GM19468 (cell line): Measurements from ENCODE around the gene TMEM131L.

Experiments used
- ATAC-seq: cut with Tn5 transposase; IDR thresholded peaks from one replicate; pipeline ENCODE4 v1.9.1; 2021; ENCODE audit warnings: mild to moderate bottlenecking, moderate library complexity, moderate number of reproducible peaks; ENCODE audit not compliant: unreplicated experiment; ENCODE audit errors: extremely low read depth

TMEM131L gene

DNA sequence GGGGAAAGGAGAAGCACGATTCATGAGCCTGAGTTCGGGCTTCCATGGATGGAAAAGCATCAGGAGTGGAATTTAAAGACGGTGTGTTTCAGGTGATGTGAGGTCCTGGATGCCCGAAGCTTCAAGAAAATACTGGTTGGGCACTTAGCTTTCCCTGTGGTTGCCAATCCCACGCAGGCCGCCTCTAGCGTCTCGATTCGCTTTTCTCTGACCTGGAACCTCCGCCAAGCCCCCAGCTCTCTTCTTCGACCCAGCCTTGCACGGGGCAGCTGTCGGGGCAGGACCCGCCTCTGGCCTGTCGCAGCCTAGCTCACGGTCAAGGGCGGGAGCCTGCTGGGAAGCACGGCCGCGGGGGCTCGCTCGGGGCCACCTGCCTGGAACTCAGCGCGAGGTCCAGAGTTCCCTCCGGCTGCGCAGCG lies 217.6 kb downstream of the TMEM131L start:
- no peak for ATAC-seq

DNA sequence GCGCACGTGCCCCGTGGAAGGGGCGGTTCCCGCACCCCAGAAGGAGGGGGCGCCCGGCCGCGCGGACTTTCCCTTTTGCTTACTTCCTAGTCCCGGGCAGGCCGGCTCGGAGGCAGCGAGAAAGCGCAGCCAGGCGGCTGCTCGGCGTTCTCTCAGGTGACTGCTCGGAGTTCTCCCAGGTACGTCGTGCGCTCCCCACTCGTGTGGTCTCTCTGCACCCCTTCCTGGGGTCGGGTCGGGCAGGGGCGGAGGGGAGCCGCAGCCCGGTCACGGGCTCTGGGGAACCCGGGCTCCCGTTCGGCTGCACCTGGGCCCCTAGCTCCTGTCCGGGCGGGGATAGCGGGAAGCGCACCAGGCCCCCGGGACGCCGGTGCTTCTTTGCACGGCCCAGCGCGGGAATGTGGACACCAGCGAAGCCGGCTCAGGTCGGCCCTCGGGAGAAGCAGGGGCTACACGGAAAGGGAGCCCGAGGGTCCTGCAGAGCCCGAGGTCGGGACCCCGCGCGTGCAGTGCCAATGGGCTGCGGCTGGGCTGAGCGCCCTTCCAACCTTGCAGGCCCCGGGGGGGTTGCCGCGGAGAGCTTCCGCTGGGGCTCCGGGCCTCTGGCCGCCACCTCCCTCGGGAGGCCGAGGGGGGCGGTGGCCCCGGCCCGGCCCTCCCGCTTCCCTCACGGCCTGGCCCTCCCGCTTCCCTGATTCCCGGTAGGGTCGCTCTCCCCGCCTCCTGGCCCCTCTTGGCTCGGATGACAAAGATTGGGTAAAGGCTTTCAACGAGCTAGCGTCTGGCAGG lies 218.2 kb downstream of the TMEM131L start, which contains the start of gene TLR2:
Gene TLR2 (plus strand): TSS at position 99 of the 789 bp plus-strand sequence. CDS start 18,628 bp downstream, outside the sequence.
- peak; percentile 51 for ATAC-seq

DNA sequence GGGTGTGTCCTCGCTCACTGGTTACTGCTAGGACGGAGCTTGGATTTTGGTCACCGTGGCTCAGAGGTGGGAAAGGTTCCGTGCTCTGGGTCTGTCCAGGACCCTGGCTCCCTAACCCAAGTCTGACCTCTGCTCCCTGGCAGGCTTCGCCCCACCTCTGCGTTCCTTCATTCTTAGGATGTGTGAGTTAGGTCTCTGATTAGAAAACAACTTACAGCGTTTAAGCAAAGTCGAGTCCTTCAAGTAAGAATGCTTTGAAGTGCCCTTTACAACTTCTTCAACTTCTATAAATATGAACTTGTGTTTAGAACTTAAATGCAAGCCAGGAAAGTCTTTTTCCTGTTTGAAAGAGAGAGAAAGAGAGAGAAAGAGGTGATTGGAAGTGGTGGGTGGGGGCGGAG lies 218.8 kb downstream of the TMEM131L start:
- ATAC-seq, result no peak
